Activated naive CD8-positive, alpha-beta T cell treated with anti-CD3 and anti-CD28 coated beads, Interleukin-2, amount 10 ng/mL, durations not matched to agents 7 days and 5 days (primary cell): ENCODE data around the gene IGF2R. TPM values are rescaled to one million over a fixed set of nuclear protein-coding genes. Genes with fewer than 3 reads are reported as not detected.

Experiments
- ATAC-seq: fragments of 150-1000 bp; cut with Tn5 transposase; one replicate; pipeline ENCODE4 v1.10.0; 2021; ENCODE audit warnings: low read depth, moderate library complexity
- POLR2A ChIA-PET: fragments of 350-600 bp; sonication (Branson Sonifier 250); formaldehyde crosslinking; loops from one replicate; lab custom pipeline; 2021; ENCODE audit warnings: antibody characterized with exemption; lab: Charles Lee
- DNase-seq: peaks from one replicate; pipeline ENCODE4 v3.0.0; 2021
- H3K27ac Mint-ChIP-seq: one replicate; pipeline ENCODE4 v1.8.0; 2022; ENCODE audit warnings: mild to moderate bottlenecking, mixed read lengths
- H3K27me3 Mint-ChIP-seq: one replicate; pipeline ENCODE4 v1.8.0; 2022; ENCODE audit warnings: mild to moderate bottlenecking, moderate library complexity, mixed read lengths
- H3K36me3 Mint-ChIP-seq: one replicate; pipeline ENCODE4 v1.8.0; 2021; ENCODE audit warnings: mild to moderate bottlenecking, mixed read lengths
- H3K4me1 Mint-ChIP-seq: one replicate; pipeline ENCODE4 v1.8.0; 2021; ENCODE audit warnings: mixed read lengths
- H3K4me3 Mint-ChIP-seq: one replicate; pipeline ENCODE4 v1.8.0; 2022; ENCODE audit warnings: mild to moderate bottlenecking, moderate library complexity, mixed read lengths
- H3K9me3 Mint-ChIP-seq: one replicate; pipeline ENCODE4 v1.8.0; 2021; ENCODE audit warnings: mixed read lengths
- total RNA-seq, 2 experiments: library from RNA; stranded (reverse); gene quantifications; one replicate each; pipeline ENCODE4 v1.2.3, GENCODE V29; 2021

The IGF2R gene
- total RNA-seq, 2 experiments from 2014 or later: 75.0 to 77.7 TPM

DNA sequence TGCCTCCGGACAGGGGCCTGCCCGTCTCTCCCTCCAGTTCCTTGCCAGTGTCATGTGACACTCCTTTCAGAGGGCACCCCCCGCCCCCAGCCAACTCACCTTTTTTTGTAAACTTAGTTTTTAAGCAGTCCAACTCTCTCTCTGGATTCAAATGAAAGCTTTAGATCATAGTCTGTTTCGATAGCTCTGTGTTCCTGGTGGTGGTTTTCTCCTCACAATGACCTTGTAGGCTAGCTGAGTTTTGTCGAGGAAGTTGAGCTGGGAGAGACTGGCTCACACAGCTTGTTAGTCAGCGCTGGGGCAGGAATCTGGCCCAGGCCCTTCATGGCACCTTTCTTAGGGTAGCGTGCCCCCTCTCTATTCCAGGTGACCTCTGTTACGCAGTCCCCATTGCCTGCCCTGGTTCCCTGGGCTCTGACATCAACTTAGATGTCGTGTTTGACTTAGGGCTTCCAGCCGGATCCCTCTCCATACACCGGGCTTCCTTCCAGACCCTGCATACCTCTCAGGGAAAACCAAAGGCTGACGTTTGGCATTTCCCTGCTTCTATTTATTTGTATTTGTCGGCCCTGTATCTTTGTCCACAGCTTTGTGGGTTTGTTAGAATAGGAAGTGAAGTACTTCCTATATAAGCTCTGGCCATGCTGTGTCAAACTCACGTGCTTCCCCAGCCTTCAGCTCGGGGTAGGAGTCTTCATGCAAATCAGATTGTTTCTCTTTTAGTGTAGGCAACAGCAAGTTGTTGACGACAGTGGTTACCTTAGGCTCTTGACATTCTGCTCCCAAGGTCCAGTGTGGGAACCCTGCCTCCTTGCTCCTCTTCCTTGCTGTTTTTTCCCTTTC lies 12.7 kb downstream of the IGF2R start:
- DNase-seq (no peak), ATAC-seq (peak; percentile 34)
- POLR2A ChIA-PET: interaction anchor here (1.4 to 6.4 kb wide), 3 partner anchors 12 to 255 kb away, joined by 3 to 48 read pairs (median 17); partner anchors contain the start of gene IGF2R
- H3K4me1 Mint-ChIP-seq: peaks cover 74% of the 10 kb centered on the region
- peak overlapping the region; percentile 91 for H3K27ac Mint-ChIP-seq
- H3K27me3 Mint-ChIP-seq: no peaks in the 10 kb centered on the region
- H3K9me3 Mint-ChIP-seq: no peaks in the 10 kb centered on the region
- peaks cover 2% of the 10 kb centered on the region for H3K36me3 Mint-ChIP-seq
- H3K4me3 Mint-ChIP-seq: peak overlapping the region; percentile 67

DNA sequence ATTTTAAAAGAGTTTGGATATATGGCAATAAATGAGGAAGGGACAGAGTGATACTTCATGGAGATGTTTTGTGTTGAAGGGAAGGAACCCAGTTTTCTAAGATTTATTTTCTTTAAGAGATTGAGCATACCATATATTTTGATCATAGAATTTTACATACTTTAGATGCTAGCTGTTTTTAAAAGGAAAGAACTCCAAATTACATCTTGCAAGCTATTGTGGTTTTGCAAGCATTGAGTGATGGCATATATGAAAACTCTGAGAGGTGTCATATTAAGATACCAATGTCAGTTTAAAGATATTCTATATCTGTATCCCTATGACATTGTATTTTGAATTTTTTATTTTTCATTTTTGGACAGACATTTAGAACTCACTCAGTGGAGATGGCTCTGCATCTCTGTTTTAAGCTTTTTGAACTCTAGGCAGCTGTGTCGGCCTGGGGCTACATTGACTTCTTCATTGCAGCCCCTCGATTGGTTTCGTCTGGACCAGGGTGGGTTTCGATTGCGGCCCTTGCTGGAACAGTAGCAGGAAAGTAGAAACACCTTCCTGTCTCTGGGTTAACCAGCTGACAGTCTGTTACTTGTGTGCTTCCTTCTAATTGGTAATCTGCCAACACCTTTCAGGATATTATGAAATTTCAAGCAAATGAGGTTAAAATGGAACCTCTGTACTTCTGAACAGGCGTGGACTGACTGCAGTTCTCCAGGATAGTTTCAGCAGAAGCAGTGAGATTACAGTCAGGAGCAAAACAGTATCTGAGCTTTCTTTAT lies 14.0 kb downstream of the IGF2R start:
- peak; percentile 13 for ATAC-seq
- POLR2A ChIA-PET: interaction anchor here (0.7 to 6.4 kb wide), 3 partner anchors 13 to 33 kb away, joined by 4 to 48 read pairs (median 17); partner anchors contain the start of gene IGF2R
- Mint-ChIP-seq H3K4me1 (peaks cover 61% of the 10 kb centered on the region), H3K27ac (peak overlapping the region; percentile 91), H3K9me3 (no peaks in the 10 kb centered on the region), H3K27me3 (no peaks in the 10 kb centered on the region), H3K4me3 (peak overlapping the region; percentile 67), H3K36me3 (peaks cover 2% of the 10 kb centered on the region)
- no peak for DNase-seq

DNA sequence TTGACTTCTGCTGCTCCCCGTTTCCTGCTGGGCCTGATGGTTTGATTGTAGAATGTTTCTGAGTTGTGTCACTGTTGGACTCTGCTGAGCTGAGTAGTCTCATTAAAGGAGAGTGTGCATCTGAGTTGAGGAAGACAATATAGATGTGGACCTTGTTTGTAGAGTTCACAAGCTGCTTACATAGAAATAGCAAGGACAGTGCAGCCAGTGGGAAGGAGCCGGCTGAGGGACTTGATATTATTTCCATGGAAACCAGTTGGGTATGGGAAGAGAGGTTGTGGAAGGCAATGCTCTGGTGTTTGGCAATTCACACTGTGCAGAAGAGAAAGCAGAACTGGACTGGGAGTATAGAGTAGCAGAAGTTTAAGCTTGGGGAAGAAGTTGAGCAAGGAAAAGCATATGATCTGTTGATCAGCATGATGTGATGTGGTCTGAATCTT lies 14.8 kb downstream of the IGF2R start:
- H3K9me3 Mint-ChIP-seq: no peaks in the 10 kb centered on the region
- H3K27me3 Mint-ChIP-seq: no peaks in the 10 kb centered on the region
- DNase-seq (no peak), ATAC-seq (no peak)
- POLR2A ChIA-PET: interaction anchor here (0.7 to 6.4 kb wide), 2 partner anchors 14 to 32 kb away, joined by 4 to 48 read pairs; partner anchors contain the start of gene IGF2R
- peaks cover 4% of the 10 kb centered on the region for H3K36me3 Mint-ChIP-seq
- H3K27ac Mint-ChIP-seq: peak overlapping the region; percentile 91
- H3K4me1 Mint-ChIP-seq: peaks cover 58% of the 10 kb centered on the region
- peak overlapping the region; percentile 67 for H3K4me3 Mint-ChIP-seq

DNA sequence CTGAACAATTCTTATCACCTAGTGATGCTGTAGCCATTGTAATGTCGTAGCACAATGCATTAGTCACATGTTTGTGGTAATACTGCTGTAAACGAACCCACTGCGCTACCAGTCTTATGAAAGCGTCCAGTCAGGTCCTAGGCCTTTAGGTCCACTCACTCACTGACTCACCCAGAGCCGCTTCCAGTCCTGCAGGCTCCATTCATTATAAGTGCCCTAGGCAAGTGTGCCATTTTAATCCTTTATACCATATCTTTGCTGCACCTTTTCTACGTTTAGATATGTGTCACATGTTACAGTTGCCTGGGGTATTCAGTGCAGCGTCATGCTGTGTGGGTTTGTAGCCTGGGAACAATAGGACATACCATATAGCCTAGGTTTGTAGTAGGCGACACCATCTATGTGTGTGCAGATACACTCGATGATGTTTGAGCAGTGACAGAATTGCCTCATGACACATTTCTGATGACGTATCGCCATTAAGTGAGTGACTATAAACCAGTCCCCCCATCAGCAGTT lies 15.4 kb downstream of the IGF2R start:
- Mint-ChIP-seq H3K9me3 (no peaks in the 10 kb centered on the region), H3K36me3 (peaks cover 9% of the 10 kb centered on the region), H3K27me3 (no peaks in the 10 kb centered on the region), H3K4me1 (peaks cover 57% of the 10 kb centered on the region), H3K27ac (no peak overlapping the region), H3K4me3 (no peak overlapping the region)
- DNase-seq (no peak), ATAC-seq (no peak)
- POLR2A ChIA-PET: interaction anchor here (6.4 kb wide), 1 partner anchor 31 kb away, joined by 48 read pairs; no protein-coding TSS in a partner anchor

DNA sequence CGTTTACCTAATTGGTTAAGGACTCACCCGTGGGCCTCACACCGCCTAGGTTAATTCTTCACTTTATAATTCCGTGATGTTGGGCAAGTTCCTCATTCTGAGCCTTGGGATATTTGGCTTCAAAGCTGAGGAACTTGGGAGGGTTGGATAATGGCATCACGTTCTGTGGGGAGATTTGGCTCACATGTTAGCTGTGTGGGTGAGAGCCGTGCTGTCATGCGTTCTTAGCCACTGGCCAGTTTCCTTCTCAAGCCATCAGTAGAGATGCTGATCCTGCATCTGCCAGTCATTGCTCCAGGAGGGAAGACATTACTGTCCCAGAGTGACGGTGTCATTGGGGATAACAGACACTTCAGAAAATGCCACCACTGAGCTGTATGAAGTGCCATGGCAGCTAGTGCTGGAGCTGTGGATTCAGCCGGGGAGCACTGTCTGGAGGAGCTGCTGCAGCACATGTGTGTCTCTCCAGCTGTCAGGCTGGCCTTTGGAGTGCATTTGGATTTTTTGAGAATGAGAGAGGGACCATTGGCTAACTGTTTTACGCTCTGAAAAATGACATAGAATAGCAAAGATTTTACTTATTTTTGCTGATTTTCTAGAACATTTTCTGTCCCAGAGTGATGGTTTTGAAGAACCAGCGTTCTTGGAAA lies 16.5 kb downstream of the IGF2R start:
- Mint-ChIP-seq H3K27ac (no peak overlapping the region), H3K4me1 (peaks cover 52% of the 10 kb centered on the region), H3K4me3 (no peak overlapping the region), H3K36me3 (peaks cover 9% of the 10 kb centered on the region), H3K9me3 (no peaks in the 10 kb centered on the region), H3K27me3 (no peaks in the 10 kb centered on the region)
- no peak for ATAC-seq
- DNase-seq: no peak
- POLR2A ChIA-PET: no interaction called here

DNA sequence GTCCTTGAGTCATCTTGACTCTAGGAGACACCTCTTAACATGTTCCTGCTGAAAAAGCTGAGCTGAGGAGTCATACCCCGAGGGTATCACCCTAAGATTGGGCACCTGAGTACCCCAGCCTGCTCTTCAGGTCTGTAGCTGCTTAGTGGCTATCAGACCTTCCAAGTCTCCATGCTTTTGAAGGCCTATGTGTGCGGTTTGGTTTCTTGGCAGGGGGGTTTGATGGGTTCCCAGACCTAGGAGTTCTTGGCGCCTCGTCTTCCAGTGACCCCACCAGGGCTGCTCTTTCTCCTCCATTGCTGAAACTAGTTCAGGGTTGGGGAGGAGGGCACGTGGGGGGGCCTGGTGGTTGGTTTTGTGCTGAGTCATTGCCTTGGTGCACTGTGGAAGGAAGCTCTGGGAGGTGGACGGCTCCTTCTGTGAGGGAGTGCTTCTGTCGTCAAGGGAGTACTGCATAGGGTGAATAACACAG lies 20.1 kb downstream of the IGF2R start:
- Mint-ChIP-seq H3K9me3 (peaks cover 1% of the 10 kb centered on the region), H3K4me3 (no peak overlapping the region), H3K27ac (no peak overlapping the region), H3K36me3 (peaks cover 34% of the 10 kb centered on the region), H3K27me3 (no peaks in the 10 kb centered on the region), H3K4me1 (peaks cover 28% of the 10 kb centered on the region)
- ATAC-seq (peak; percentile 30), DNase-seq (no peak)
- POLR2A ChIA-PET: interaction anchor here (1.3 kb wide), 1 partner anchor 26 kb away, joined by 3 read pairs; no protein-coding TSS in a partner anchor

DNA sequence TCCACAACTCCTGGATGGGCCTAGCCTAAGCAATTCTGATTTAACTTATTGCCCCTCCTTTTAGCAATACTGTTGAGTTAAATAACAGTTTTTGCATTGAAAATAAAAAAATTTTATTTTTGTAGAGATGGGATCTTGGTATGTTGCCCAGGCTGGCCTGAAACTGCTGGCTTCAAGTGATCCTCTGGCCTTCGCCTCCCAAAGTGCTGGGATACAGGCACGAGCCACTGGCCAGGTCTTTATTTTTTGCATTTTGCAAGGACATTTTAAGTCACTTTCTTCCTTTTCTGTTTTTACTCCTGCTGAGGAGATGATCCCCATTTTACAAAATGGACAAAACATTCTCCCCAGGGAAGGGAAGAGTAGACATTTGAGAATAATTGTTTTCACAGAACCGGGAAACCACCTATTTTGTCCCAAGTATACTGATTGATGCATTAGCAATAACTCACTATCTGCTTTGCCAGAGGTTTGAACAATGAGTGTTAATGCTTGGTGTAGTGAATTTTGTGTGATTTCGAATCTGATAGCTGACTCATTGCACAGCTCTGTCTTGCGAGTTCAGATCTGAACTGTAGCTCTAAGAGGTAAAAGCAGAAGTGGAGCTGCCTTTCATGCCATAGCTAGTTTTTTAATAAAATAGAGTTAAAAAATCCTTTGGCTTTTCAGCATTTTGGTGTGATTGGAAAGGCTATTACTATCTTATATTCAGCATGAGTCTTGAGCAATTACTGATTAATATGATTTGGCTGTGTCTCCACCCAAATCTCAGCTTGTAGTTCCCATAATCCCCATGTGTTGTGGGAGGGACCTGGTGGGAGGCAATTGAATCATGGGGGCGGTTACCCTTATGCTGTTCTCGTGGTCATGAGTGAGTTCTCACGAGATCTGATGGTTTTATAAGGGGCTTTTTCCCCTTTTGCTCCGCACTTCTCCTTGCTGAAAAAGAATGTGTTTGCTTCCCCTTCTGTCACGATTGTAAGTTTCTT lies 20.9 kb downstream of the IGF2R start:
- H3K4me3 Mint-ChIP-seq: no peak overlapping the region
- no peaks in the 10 kb centered on the region for H3K27me3 Mint-ChIP-seq
- no peak for ATAC-seq
- peaks cover 41% of the 10 kb centered on the region for H3K36me3 Mint-ChIP-seq
- peaks cover 31% of the 10 kb centered on the region for H3K4me1 Mint-ChIP-seq
- no peak for DNase-seq
- no peak overlapping the region for H3K27ac Mint-ChIP-seq
- POLR2A ChIA-PET: interaction anchor here (1.3 kb wide), 1 partner anchor 25 kb away, joined by 3 read pairs; no protein-coding TSS in a partner anchor
- H3K9me3 Mint-ChIP-seq: peaks cover 7% of the 10 kb centered on the region

DNA sequence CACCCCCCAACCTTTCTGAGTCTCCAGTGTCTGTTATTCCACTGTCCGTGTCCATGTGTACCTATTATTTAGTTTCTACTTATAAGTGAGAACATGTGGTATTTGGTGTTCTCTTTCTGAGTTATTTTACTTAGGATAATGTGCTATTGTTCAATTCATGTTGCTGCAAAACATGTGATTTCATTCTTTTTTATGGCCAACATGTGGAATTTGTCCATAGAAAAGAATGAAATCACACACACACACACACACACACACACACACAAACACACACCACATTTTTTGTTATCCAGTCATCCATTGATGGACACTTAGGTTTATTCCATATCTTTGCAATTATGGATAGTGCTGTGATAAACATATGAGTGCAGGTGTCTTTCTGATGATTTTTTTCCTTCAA lies 23.5 kb downstream of the IGF2R start:
- Mint-ChIP-seq H3K27me3 (no peaks in the 10 kb centered on the region), H3K27ac (no peak overlapping the region), H3K4me1 (peaks cover 33% of the 10 kb centered on the region), H3K36me3 (peaks cover 59% of the 10 kb centered on the region), H3K9me3 (peaks cover 9% of the 10 kb centered on the region), H3K4me3 (no peak overlapping the region)
- DNase-seq: no peak
- ATAC-seq: no peak
- POLR2A ChIA-PET: no interaction called here

DNA sequence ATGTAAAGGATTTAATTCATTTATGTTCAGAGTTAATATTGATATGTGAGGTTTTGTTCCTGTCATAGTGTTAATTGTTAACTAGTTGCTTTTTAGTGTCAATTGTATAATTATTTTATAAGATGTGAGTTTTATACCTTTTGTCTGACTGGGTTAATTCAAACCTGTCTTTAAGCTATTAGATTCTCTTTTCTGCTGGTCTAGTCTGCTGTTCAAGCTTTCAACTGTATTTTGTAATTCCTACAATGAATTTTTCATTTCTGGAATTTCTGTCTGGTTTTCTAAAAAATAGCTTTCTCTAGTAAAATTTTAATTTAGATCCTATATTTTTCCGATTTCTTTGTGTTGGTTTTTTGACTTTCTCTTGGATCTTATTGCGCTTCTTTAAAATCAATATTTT lies 26.5 kb downstream of the IGF2R start:
- ATAC-seq (no peak), DNase-seq (no peak)
- no peak overlapping the region for H3K27ac Mint-ChIP-seq
- peaks cover 78% of the 10 kb centered on the region for H3K36me3 Mint-ChIP-seq
- H3K4me1 Mint-ChIP-seq: peaks cover 43% of the 10 kb centered on the region
- no peaks in the 10 kb centered on the region for H3K27me3 Mint-ChIP-seq
- peaks cover 17% of the 10 kb centered on the region for H3K9me3 Mint-ChIP-seq
- H3K4me3 Mint-ChIP-seq: no peak overlapping the region
- POLR2A ChIA-PET: interaction anchor here (0.6 kb wide), 1 partner anchor 276 kb away, joined by 3 read pairs; no protein-coding TSS in a partner anchor

DNA sequence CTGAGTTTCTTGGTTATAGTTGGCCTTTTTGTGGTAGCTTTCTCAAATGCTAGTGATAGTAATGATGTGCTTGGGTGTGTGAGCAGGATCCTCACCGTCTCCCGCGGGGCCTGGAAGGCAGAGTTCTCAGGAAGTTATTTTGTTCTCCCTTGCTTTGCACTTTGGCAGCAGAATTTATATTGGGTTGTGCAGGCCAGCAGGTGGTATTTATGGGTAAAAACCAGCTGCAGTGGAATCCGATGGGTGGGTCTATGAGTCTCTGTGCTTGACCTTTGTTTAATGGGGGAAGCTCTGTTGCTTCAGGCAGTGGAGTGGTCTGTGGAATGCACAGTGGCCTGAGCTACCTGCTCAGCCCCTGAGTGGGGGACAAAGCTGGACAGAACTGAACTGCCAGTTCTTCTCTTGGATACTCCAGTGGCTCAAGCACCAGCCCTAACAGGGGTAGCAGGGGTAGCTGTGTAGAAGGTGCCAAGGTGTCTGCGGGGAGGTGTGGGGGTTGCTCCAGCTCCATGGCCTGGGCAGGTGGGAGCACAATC lies 27.3 kb downstream of the IGF2R start:
- ATAC-seq: no peak
- no peak for DNase-seq
- peaks cover 18% of the 10 kb centered on the region for H3K9me3 Mint-ChIP-seq
- POLR2A ChIA-PET: no interaction called here
- peaks cover 44% of the 10 kb centered on the region for H3K4me1 Mint-ChIP-seq
- no peaks in the 10 kb centered on the region for H3K27me3 Mint-ChIP-seq
- H3K36me3 Mint-ChIP-seq: peaks cover 80% of the 10 kb centered on the region
- no peak overlapping the region for H3K27ac Mint-ChIP-seq
- no peak overlapping the region for H3K4me3 Mint-ChIP-seq

DNA sequence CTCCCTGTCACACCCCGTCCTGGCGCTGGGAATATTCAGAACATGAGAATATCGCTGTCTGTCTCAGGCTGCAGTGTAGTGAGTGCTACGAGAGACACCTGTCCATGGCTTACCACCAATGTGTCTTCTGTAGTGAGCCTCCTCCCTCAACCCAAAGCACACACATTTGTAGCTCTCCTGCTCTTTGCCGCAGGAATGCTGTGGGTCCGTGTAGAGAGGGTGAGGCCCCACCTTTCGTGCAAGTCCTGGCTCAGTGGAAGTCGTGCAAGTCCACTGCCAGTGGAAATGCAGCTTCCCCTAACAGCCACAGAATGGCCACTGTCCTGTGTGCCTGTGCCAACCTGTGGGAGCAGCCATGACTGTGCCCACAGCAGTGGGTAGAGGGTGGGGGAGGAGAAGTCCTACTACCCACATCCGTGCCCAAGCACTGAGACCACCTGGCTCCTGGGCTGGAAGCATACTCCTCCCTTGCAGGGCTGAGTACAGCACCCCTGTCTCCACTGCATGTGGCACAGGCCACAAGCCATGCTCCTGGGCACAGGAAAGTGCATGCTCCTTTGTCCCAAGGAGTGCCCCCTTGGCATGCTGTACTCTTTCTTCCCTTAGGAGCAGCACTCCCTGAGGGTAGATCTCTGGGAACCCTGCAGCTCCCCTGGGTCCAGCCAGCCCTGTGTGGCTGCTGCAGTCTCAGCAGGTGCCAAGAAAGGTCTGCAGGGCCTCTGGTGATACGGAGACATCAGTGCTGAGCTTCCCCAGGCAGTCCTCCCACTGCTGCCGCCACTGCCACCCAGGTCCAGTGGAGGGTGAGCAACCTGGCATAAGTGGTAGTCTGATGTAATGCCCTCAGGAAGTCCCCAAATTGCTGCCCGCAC lies 28.0 kb downstream of the IGF2R start:
- Mint-ChIP-seq H3K27ac (no peak overlapping the region), H3K4me1 (peaks cover 42% of the 10 kb centered on the region), H3K36me3 (peaks cover 74% of the 10 kb centered on the region), H3K27me3 (no peaks in the 10 kb centered on the region), H3K4me3 (no peak overlapping the region), H3K9me3 (peaks cover 18% of the 10 kb centered on the region)
- DNase-seq: no peak
- ATAC-seq: peak; percentile 22
- POLR2A ChIA-PET: no interaction called here
